ENCODE results near the gene CCHCR1.

GRCh38 chr6:31163922-31164321 lies 6.3 kb upstream of the CCHCR1 start:
- TF ChIP-seq, protein P1, sequence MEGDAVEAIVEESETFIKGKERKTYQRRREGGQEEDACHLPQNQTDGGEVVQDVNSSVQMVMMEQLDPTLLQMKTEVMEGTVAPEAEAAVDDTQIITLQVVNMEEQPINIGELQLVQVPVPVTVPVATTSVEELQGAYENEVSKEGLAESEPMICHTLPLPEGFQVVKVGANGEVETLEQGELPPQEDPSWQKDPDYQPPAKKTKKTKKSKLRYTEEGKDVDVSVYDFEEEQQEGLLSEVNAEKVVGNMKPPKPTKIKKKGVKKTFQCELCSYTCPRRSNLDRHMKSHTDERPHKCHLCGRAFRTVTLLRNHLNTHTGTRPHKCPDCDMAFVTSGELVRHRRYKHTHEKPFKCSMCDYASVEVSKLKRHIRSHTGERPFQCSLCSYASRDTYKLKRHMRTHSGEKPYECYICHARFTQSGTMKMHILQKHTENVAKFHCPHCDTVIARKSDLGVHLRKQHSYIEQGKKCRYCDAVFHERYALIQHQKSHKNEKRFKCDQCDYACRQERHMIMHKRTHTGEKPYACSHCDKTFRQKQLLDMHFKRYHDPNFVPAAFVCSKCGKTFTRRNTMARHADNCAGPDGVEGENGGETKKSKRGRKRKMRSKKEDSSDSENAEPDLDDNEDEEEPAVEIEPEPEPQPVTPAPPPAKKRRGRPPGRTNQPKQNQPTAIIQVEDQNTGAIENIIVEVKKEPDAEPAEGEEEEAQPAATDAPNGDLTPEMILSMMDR (optimal IDR thresholded peaks at IDR 0.05 in 1 of 3, IDR thresholded peaks at IDR 0.05 in 1 of 3, conservative IDR thresholded peaks at IDR 0.05 in 1 of 3; ENCODE audit: extremely low read depth in 1 of 3, insufficient read depth in 2 of 3, low read length in 3 of 3): no peak
- no peak for TF ChIP-seq EZH2 (IDR thresholded peaks at IDR 0.05; ENCODE audit: low read length)

All from keratinocyte (primary cell).